ENCODE results near the gene KRT80. TPM values are rescaled to one million over a fixed set of nuclear protein-coding genes. Genes with fewer than 3 reads are reported as not detected.

The KRT80 gene
- total and polyA plus RNA-seq, 2 donors (not counting 3 experiments of a cell fraction or from before 2014, with no cell fraction given), result 13.6 to 23.7 TPM

DNA sequence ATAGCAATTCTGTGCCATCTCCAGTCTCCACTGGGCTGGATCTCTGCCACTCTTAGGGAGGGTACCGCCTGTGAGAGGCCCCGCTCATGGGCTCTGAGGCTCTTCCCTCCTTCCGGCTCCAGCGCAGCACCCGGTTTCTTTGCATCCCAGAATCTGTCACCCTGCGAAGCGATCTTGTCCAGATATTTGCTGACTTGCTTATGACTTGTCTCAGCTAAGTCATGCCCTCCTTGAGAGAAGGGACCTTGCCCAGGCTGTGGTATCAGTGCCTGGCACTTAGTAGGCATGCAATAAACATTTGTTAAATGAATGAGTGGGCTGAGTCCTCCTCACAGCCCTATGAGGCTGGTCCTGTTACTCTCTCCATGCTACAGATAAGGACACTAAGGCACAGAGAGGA is 13.4 kb downstream of the KRT80 start:
- dilution Hi-C loops (cut with MboI; ENCODE audit: extremely low pct_ligation_motif_present, low sequenced_read_pairs) (no loop called here), intact Hi-C loops (cut with micrococcal nuclease) (no loop called here)
- Histone ChIP-seq H3K79me2 (ENCODE audit: control insufficient read depth, insufficient read depth, low read length) (no peaks in the 10 kb centered on the region), H3K4me2 (ENCODE audit: insufficient read depth, low read length) (no peak overlapping the region), H3K4me3 (replicated peaks in 1 of 3; ENCODE audit: insufficient read depth in 1 of 3, low read depth in 1 of 3, low read length in 3 of 3) (no peak overlapping the region), H3K9me1 (replicated peaks; ENCODE audit: control insufficient read depth, extremely low read depth, insufficient read depth, low read length) (no peaks in the 10 kb centered on the region), H3K4me1 (ENCODE audit: control insufficient read depth, extremely low read depth, insufficient read depth, low read length) (peaks cover 19% of the 10 kb centered on the region), H4K20me1 (replicated peaks; ENCODE audit: control insufficient read depth, extremely low read depth, insufficient read depth, low read length) (no peaks in the 10 kb centered on the region), H3K9ac (replicated peaks; ENCODE audit: extremely low read depth, insufficient read depth, low read length) (no peak overlapping the region), H3K36me3 (ENCODE audit: control insufficient read depth in 2 of 2, extremely low read depth in 1 of 2, insufficient read depth in 2 of 2, low read length in 2 of 2) (no peaks in the 10 kb centered on the region), H3K27me3 (ENCODE audit: control insufficient read depth in 2 of 2, insufficient read depth in 2 of 2, low read length in 2 of 2) (no peaks in the 10 kb centered on the region), H2AFZ (ENCODE audit: low read depth, low read length) (no peak overlapping the region), H3K27ac (ENCODE audit: insufficient read depth, low read depth, low read length) (no peak overlapping the region), H3K9me3 (replicated peaks; ENCODE audit: control insufficient read depth, insufficient read depth, low read length) (no peaks in the 10 kb centered on the region)
- POLR2A ChIA-PET, result no interaction called here
- FAIRE-seq (no peak), DNase-seq (ENCODE audit: low read depth, low spot score) (no peak)
- CTCF ChIA-PET, result interaction anchor here (0.9 to 2.1 kb wide), 5 partner anchors 8 to 60 kb away, joined by 3 to 10 read pairs (median 3); partner anchors contain the start of gene KRT80
- TF ChIP-seq EZH2 (IDR thresholded peaks at IDR 0.05; ENCODE audit: borderline replicate concordance, low read depth, low read length, severe bottlenecking) (no peak), POLR2A (IDR thresholded peaks at IDR 0.05; ENCODE audit: low read depth, low read length) (no peak), GATA2 (IDR thresholded peaks at IDR 0.05; ENCODE audit: insufficient read depth, insufficient read length, low read depth, low read length) (no peak), POLR2AphosphoS5 (IDR thresholded peaks at IDR 0.05; ENCODE audit: insufficient read depth, low read depth, low read length) (no peak), MYC (IDR thresholded peaks at IDR 0.05; ENCODE audit: low read depth, low read length) (no peak), FOS (IDR thresholded peaks at IDR 0.05; ENCODE audit: borderline replicate concordance, insufficient read depth, low read length) (no peak), JUN (IDR thresholded peaks at IDR 0.05; ENCODE audit: borderline replicate concordance, insufficient read depth, insufficient read length, low read depth) (no peak)
- TF ChIP-seq, protein P1, sequence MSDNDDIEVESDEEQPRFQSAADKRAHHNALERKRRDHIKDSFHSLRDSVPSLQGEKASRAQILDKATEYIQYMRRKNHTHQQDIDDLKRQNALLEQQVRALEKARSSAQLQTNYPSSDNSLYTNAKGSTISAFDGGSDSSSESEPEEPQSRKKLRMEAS (IDR thresholded peaks at IDR 0.05; ENCODE audit: insufficient read depth, insufficient read length), result no peak
- TF ChIP-seq, protein P2, sequence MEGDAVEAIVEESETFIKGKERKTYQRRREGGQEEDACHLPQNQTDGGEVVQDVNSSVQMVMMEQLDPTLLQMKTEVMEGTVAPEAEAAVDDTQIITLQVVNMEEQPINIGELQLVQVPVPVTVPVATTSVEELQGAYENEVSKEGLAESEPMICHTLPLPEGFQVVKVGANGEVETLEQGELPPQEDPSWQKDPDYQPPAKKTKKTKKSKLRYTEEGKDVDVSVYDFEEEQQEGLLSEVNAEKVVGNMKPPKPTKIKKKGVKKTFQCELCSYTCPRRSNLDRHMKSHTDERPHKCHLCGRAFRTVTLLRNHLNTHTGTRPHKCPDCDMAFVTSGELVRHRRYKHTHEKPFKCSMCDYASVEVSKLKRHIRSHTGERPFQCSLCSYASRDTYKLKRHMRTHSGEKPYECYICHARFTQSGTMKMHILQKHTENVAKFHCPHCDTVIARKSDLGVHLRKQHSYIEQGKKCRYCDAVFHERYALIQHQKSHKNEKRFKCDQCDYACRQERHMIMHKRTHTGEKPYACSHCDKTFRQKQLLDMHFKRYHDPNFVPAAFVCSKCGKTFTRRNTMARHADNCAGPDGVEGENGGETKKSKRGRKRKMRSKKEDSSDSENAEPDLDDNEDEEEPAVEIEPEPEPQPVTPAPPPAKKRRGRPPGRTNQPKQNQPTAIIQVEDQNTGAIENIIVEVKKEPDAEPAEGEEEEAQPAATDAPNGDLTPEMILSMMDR (IDR thresholded peaks at IDR 0.05; ENCODE audit: extremely low read depth in 1 of 2, insufficient read depth in 1 of 2, low read depth in 1 of 2, low read length in 2 of 2), result no peak
- BruUV-seq (replicated peaks), result no TSS peak

Measured in endothelial cell of umbilical vein (primary cell).